Adrenal gland (tissue), 12 donors: ENCODE measurements around the gene LIMK2. TPM values are rescaled to one million over a fixed set of nuclear protein-coding genes. Genes with fewer than 3 reads are reported as not detected.
A peak's percentile ranks its signal among the peaks of the same experiment; 100 is the strongest.

Source experiments
- DNase-seq, 7 donors: peaks; one replicate each; pipeline ENCODE4 v3.0.0-alpha.2; 2019 to 2020
- H3K27ac ChIP-seq, 5 donors: fragments of 200-600 bp; sonication (generic) in 4 of 5; 1 replicate in 3 of 5; 2 replicates in 2 of 5; pipeline versions ENCODE4 v1.5.1 to v1.8.0; 2016 to 2020; ENCODE audit warnings: mild to moderate bottlenecking in 1 of 5
- H3K27me3 ChIP-seq: fragments of 200-600 bp; 2 replicates; pipeline ENCODE4 v1.8.0; 2021
- H3K36me3 ChIP-seq, 2 donors: fragments of 200-600 bp; replicated peaks in 1 of 2; 1 replicate in 1 of 2; 2 replicates in 1 of 2; pipeline versions ENCODE4 v1.5.1 to v1.8.0; 2018 to 2022
- H3K4me1 ChIP-seq, 2 donors: fragments of 200-600 bp; replicated peaks in 1 of 2; 1 replicate in 1 of 2; 2 replicates in 1 of 2; pipeline versions ENCODE4 v1.5.1 to v1.8.0; 2018 to 2021
- H3K4me3 ChIP-seq, 4 donors: fragments of 200-600 bp; sonication (generic) in 3 of 4; one replicate each; pipeline ENCODE4 v1.5.1; 2016 to 2018
- H3K9me3 ChIP-seq, 3 donors: fragments of 200-600 bp; sonication (generic) in 1 of 3; replicated peaks in 1 of 3; 1 replicate in 2 of 3; 2 replicates in 1 of 3; pipeline versions ENCODE4 v1.5.1 to v1.8.0; 2016 to 2021
- CTCF ChIP-seq, 6 experiments: fragments of 450-650 bp in 4 of 6; fragments of 200-600 bp in 2 of 6; sonication (generic) in 1 of 6; IDR thresholded peaks; 1 replicate in 5 of 6; 2 replicates in 1 of 6; pipeline versions ENCODE4 v1.5.1 to v1.8.0; 2016 to 2021; ENCODE audit warnings: antibody characterized with exemption in 6 of 6, mild to moderate bottlenecking in 2 of 6, moderate library complexity in 1 of 6
- POLR2A ChIP-seq, 2 donors: fragments of 450-650 bp; IDR thresholded peaks; one replicate each; pipeline ENCODE4 v1.6.1; 2017; ENCODE audit warnings: antibody characterized with exemption in 2 of 2, mild to moderate bottlenecking in 2 of 2, moderate library complexity in 1 of 2
- WGBS, 4 donors: extraction: QIAGEN DNeasy Blood & Tissue Kit in 2 of 4; methylation state at CpG; one replicate each; pipeline versions ENCODE4 v1.1.5 to v1.1.7; 2013 to 2017; 5-methylcytosine and 5-hydroxymethylcytosine counted together
- intact Hi-C, 2 donors: fragments of 100-400 bp; cut with DNase I; formaldehyde crosslinking; loops; one replicate each; pipeline versions ENCODE4 v1.14.1 to v1.15.0; 2022 to 2023
- polyA plus RNA-seq, 3 donors: library from polyadenylated mRNA; stranded (reverse); fragments of 200-250 nt in 2 of 3; fragments of 350-450 nt in 1 of 3; fragmentation: Illumina TruSeq in 1 of 3; extraction: RNeasy Lipid Tissue Mini Kit (QIAGEN cat#74804) in 1 of 3; gene quantifications; one replicate each; pipeline ENCODE4 v1.2.3, GENCODE V29; 2013 to 2014
- total RNA-seq, 9 donors: library from RNA; depleted of rRNA in 4 of 9; stranded (reverse); fragments of >200 nt in 4 of 9; fragments of 120-200 nt in 1 of 9; fragmentation: NEBNext Ultra II Directional in 1 of 9; extraction: Animal tissue kit (Norgen Biotek cat#: 25700) in 1 of 9; gene quantifications; one replicate each; pipeline versions ENCODE4 v1.1.0 to v1.2.4, GENCODE V29; 2013 to 2023
- donor health status: healthy with polysubstance abuse.
- donor health status: Bipolar disorder and iron deficiency.
- donor health status: DM: yes; HTN: yes; CAD: no.
- donor health status: DM: no; HTN: no; CAD: no.
- donor health status: DM: no; HTN: no; CAD: no.
- donor health status: DM: yes; HTN: yes; CAD: no.

Gene LIMK2
- total and polyA plus RNA-seq, 12 donors: 12.6 to 36.1 (median 20.2) TPM

- H3K4me1 ChIP-seq: no peaks in the 10 kb centered on the region
- WGBS, 4 donors: 84 to 93% (median 87%) methylated on average over 7 to 8 of the region's 8 CpGs
- H3K4me3 ChIP-seq: no peak overlapping the region
- DNase-seq: no peak
- peaks cover 0 to 25% of the 10 kb centered on the region in 2 donors for H3K36me3 ChIP-seq
- H3K27ac ChIP-seq: no peak overlapping the region
- H3K9me3 ChIP-seq: no peaks in the 10 kb centered on the region
- intact Hi-C loops: no loop called here
- no peaks in the 10 kb centered on the region for H3K27me3 ChIP-seq
- no peak for TF ChIP-seq POLR2A (IDR thresholded peaks at IDR 0.05)
- no peak for TF ChIP-seq CTCF (IDR thresholded peaks at IDR 0.05)
Measured at GRCh38 chr22:31323578-31324550, 111.8 kb downstream of the LIMK2 start.

DNA sequence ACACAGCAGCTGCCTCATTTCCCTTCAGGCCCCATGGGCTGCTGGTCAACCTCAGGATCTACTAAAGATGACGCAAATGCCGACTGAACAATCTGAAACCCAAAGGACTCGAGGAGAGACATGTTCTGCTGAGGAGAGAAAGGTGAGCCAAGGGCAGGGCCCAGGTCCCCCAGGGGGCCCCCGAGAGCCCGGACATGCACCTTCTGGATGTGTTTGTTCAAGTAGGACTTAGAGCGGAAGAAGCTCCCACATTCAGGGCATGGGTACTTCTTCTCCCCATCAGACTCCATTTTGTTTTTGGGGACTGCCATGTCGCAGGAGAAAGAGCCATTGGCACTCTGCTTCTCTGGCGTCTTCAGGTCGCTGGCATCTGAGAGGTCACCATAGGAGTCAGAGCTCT is 114.8 kb downstream of the LIMK2 start:
- DNase-seq: peak in 1 of 7 donors; percentile 41

GRCh38 chr22:31327806-31328543 is 115.9 kb downstream of the LIMK2 start:
- H3K36me3 ChIP-seq: peaks cover 0 to 57% of the 10 kb centered on the region in 2 donors
- DNase-seq: no peak
- WGBS, 4 donors: 81 to 89% (median 84%) methylated on average over 5 to 9 of the region's 9 CpGs
- intact Hi-C loops: no loop called here
- no peaks in the 10 kb centered on the region for H3K9me3 ChIP-seq
- H3K4me1 ChIP-seq: no peaks in the 10 kb centered on the region
- no peak overlapping the region for H3K4me3 ChIP-seq
- TF ChIP-seq CTCF (IDR thresholded peaks at IDR 0.05): no peak
- no peak for TF ChIP-seq POLR2A (IDR thresholded peaks at IDR 0.05)
- no peak overlapping the region for H3K27ac ChIP-seq
- H3K27me3 ChIP-seq: no peaks in the 10 kb centered on the region

More for the DNA sequence above, 114.8 kb downstream of the LIMK2 start:
- no peaks in the 10 kb centered on the region for H3K9me3 ChIP-seq
- H3K27me3 ChIP-seq: no peaks in the 10 kb centered on the region
- TF ChIP-seq POLR2A (IDR thresholded peaks at IDR 0.05) (no peak), CTCF (IDR thresholded peaks at IDR 0.05) (no peak)
- no peak overlapping the region for H3K4me3 ChIP-seq
- no peak overlapping the region for H3K27ac ChIP-seq
- no peaks in the 10 kb centered on the region for H3K4me1 ChIP-seq
- intact Hi-C loops: no loop called here
- peaks cover 0 to 46% of the 10 kb centered on the region in 2 donors for H3K36me3 ChIP-seq
- WGBS, 4 donors: 95 to 99% (median 96%) methylated on average over 7 to 9 of the region's 9 CpGs

- intact Hi-C loops: no loop called here
- 88 to 92% (median 89%) methylated on average over 10 to 13 of the region's 13 CpGs for WGBS, 4 donors
- Histone ChIP-seq H3K9me3 (no peaks in the 10 kb centered on the region), H3K36me3 (peaks cover 0 to 58% of the 10 kb centered on the region in 2 donors), H3K27me3 (no peaks in the 10 kb centered on the region), H3K27ac (no peak overlapping the region), H3K4me3 (no peak overlapping the region), H3K4me1 (no peaks in the 10 kb centered on the region)
- DNase-seq: no peak
- TF ChIP-seq CTCF (IDR thresholded peaks at IDR 0.05) (no peak), POLR2A (IDR thresholded peaks at IDR 0.05) (no peak)
Measured at GRCh38 chr22:31328544-31328960, 116.5 kb downstream of the LIMK2 start.
